GM21529 (cell line): Measurements from ENCODE around the gene CHN1.

Experiments
- ATAC-seq: cut with Tn5 transposase; IDR thresholded peaks from one replicate; pipeline ENCODE4 v1.9.1; 2021; ENCODE audit not compliant: unreplicated experiment

The CHN1 gene

GRCh38 chr2:174771631-174772471 is 233.3 kb downstream of the CHN1 start:
- ATAC-seq, result no peak

- ATAC-seq, result no peak
Observed at GRCh38 chr2:174771136-174771535, 234.0 kb downstream of the CHN1 start.

- ATAC-seq, result no peak
Observed at GRCh38 chr2:174768557-174768956, 236.6 kb downstream of the CHN1 start.

- no peak for ATAC-seq
Observed at GRCh38 chr2:174766271-174766670, 238.9 kb downstream of the CHN1 start.

GRCh38 chr2:174765576-174765975 is 239.6 kb downstream of the CHN1 start:
- ATAC-seq, result no peak

GRCh38 chr2:174764280-174765255 is 240.6 kb downstream of the CHN1 start, which contains the start of gene CHRNA1:
Gene CHRNA1 (minus strand): TSS chr2:174764472. CDS start chr2:174764394, 78 bp downstream.
- ATAC-seq, result no peak

DNA sequence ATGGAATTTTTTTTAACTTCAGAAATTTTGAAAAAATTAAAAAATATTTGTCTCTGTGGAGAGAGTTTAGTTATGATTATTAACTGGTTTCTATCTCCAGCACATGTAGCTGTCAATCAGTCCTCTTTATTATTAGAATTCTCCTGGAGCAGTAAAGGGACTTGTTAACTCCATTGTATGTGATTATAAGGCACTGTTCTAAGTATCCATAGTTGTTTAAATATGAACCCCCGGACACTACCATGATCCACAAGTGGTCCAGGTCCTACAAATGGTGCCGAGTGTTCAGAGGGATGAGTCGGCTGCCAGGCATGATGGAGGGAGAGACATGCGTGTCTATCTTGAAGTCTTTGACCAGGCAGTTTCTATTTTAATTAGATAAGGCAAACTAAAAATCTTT is 241.4 kb downstream of the CHN1 start:
- no peak for ATAC-seq

DNA sequence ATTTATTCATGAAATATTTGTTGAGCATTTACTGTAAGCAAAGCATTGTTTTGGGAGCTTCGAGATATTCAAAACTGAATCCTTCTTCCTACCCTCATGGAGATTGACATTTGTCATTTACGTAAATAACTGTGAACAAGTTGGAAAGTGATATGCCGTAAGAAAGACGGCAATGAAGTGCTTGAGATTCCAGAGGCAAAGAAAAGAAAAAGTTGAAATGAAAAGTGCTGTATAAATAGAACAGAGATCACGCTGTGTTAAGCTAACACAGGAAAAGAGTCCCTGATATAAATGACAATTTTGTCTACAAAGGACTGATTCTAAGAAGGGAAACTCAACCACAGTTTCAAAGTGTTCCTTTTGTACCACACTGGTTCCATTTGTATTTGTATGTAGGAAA is 242.7 kb downstream of the CHN1 start:
- no peak for ATAC-seq

DNA sequence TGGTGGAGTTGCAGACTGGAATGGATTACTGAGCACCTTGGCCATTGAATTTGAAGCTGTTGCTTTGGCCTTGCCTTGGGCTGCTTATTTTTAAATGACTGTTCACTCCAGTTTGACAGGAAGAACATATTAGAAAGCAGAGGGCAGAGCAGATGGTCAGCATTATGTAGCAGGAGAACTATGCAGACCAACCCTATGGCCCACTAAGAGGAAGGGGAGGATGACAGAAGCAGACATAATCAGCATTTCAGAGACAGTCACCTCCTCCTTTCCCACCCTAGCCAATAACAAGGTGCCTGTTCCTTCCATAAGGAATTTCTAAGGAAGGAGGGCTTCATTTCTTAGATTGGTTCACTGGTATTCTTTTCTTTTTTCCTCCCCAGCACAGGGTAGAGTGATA is 243.3 kb downstream of the CHN1 start:
- no peak for ATAC-seq

DNA sequence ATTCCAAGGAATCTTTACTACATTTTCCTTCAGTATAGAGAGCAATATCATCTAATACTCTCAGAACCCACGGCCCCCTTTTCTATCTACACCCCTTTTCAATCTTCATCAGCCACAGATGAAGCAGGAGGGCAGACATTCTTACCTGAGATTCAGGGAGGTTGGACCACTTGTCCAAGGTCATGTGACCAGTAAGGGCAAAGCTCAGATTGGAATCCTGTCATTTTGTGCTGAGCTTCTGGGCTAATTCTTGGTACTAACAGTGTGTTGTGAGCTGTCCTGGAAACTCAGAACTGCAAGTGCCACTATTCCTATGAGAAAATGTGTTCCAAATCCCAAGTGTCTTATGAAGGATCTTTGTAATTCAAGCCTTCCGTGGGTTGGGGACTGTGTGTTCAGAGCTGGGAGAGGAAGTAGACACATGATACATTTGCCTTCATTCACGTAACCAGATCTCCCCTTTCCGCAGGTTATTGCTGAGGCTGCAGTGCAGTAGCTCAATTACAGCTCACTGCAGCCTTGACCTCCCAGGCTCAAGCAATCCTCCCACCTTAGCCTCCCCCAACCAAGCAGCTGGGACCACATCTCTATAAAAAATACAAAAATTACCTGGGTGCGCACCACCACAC is 244.2 kb downstream of the CHN1 start:
- no peak for ATAC-seq

- ATAC-seq, result no peak
Observed at GRCh38 chr2:174759381-174760065, 245.7 kb downstream of the CHN1 start.

DNA sequence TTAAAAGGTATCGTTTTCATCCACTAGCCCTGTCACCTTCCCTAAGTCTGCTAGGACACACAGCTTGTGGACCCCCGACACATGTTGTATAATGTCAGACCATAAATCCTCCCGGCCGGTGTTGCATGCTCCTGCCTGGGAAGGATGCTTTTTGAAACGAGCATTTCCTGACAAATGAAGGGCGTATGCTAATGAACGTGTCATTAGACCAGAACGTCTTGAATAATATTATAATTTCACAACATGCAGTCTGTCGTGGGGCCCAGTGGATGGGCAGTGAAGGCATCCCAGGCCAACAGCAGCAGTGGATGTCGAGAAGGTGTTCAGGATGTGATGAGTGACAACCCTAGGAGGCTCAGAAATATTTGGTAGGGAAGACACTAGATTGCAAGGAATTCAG is 248.4 kb downstream of the CHN1 start:
- ATAC-seq, result no peak

DNA sequence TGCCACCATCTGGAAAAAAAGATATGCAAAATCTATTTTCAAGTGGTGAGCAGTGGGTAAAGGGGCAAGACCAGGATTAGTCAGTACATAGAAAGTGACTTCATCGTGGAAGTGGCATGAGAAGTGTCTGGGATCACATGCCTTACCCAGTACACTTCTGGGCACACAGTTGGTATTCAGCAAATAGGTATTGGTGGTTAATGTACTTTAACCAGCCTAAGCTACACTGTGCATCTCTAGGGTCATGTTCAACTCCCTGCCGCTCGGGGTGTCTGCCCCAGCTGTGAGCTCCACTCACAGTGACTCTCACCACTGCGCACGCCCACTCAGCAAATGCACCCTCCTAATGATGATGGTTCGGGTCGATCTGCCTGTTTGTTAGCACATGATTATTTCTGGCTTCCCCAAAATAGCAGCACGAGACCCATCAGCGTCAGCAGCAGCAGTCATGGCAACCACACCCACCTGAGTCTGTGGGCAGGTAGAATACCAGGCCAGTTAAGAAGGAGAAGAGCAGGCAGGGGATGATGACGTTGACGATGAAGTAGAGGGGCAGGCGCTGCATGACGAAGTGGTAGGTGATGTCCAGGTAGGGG is 252.0 kb downstream of the CHN1 start:
- no peak for ATAC-seq

DNA sequence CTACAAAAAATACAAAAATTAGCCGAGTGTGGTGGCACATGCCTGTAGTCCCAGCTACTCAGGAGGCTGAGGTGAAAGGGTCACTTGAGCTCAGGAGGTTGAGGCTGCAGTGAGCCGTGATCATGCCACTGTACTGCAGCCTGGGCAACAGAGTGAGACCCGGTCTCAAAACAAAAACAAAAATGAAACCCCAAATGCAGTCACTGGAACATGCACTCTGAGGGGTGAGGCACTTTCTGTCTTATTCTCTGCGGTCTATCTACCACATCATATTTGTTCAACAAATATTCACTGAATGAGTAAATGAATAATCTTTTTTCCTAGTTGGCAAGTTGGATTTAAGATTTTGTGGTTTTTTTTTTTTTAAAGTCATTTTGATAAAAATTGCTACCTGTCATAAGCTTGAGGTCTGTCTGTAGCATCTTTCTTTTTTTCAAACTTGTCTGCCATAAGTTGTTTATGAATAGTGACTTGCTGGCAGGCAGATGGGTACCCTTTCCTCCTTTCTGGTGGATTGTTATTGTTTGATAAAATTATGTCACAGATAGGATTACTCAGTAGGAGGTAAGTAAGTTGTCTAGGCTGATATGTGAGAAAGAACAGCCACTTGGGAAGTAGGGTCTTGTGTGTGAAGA is 252.7 kb downstream of the CHN1 start:
- peak; percentile 80 for ATAC-seq

- peak; percentile 58 for ATAC-seq
Observed at GRCh38 chr2:174750923-174751441, 254.2 kb downstream of the CHN1 start.

DNA sequence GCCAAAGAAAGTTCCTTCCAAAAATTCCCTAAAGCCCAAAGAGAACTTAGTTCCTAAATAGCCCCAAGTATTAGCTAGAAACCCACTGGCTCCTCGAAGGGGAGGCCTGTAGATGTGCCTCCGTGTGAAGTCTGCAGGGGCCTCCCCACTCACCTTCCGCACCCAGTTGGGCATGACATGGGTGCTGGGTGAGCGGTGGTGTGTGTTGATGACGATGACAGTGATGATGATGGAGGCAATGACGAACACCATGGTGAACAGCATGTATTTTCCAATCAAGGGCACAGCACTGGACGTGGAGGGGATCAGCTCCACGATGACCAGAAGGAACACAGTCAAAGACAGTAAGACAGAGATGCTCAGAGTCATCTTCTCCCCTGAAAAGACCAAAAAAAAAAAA is 255.4 kb downstream of the CHN1 start:
- ATAC-seq, result no peak

- ATAC-seq, result no peak
Observed at GRCh38 chr2:174748948-174749347, 256.2 kb downstream of the CHN1 start.
